DMS 273 treated with DMSO at 0.1 percent for 48 hours (cell line): Measurements from ENCODE around the gene GLT6D1.

Source experiments
- DNase-seq: peaks from one replicate; lab custom pipeline; 2025; lab: John Stamatoyannopoulos, UW

GLT6D1 gene

GRCh38 chr9:135584371-135584770 lies 55.0 kb downstream of the GLT6D1 start:
- DNase-seq, result no peak

- DNase-seq, result no peak
Observed at GRCh38 chr9:135583688-135584011, 55.7 kb downstream of the GLT6D1 start.

GRCh38 chr9:135582966-135583687 lies 56.2 kb downstream of the GLT6D1 start:
- no peak for DNase-seq

- DNase-seq, result no peak
Observed at GRCh38 chr9:135582541-135582940, 56.8 kb downstream of the GLT6D1 start.

GRCh38 chr9:135581636-135582426 lies 57.5 kb downstream of the GLT6D1 start:
- no peak for DNase-seq

- no peak for DNase-seq
Observed at GRCh38 chr9:135580664-135581380, 58.5 kb downstream of the GLT6D1 start.

GRCh38 chr9:135579889-135580660 lies 59.3 kb downstream of the GLT6D1 start:
- DNase-seq, result no peak

- DNase-seq, result no peak
Observed at GRCh38 chr9:135579356-135579755, 60.0 kb downstream of the GLT6D1 start.

GRCh38 chr9:135577256-135577655 lies 62.1 kb downstream of the GLT6D1 start:
- DNase-seq, result no peak

GRCh38 chr9:135575995-135576631 lies 63.2 kb downstream of the GLT6D1 start:
- DNase-seq, result no peak

- DNase-seq, result no peak
Observed at GRCh38 chr9:135574943-135575342, 64.4 kb downstream of the GLT6D1 start.

- DNase-seq, result no peak
Observed at GRCh38 chr9:135574331-135574730, 65.0 kb downstream of the GLT6D1 start.
